Measurements from ENCODE around the gene SP1.
"Not testable (repeated sequence)": the region's sequence is repeated elsewhere in the genome, so short reads cannot be mapped to it uniquely, and the experiment has no call there.

The SP1 gene

DNA sequence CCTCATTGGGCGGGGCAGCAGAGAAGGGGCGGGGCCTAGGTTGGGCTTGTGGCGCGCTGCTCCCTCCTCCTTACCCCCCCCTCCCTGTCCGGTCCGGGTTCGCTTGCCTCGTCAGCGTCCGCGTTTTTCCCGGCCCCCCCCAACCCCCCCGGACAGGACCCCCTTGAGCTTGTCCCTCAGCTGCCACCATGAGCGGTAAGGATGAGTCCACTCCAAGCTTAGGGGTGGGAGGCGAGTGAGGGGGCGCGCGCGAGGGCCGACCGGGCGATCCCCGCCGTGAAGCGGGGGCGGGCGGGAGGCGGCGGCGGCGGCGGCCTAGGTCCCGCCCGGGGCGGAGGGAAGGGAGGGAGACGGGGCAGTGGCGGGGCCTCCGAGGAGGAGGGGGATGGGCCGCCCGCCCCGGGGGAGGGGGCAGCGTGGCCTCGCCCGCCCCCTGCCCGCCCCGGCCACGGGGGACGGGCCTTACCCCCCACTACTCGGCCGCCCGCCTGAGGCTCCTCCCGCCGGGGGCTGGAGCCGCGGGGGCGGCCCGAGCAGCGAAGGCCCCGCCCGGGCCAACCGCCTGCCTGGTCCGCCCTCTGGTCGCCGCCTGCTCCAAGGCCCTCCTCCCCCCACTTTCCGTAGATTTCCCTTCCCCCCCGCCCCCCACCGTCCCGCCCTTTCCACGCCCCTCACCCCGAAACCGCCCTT is at the start of gene SP1:
TSS of gene SP1 (plus strand) at position 73 of the 690 bp plus-strand sequence. CDS start at position 189, 116 bp downstream.
- DNase-seq, result peak; percentile 79 to 85

DNA sequence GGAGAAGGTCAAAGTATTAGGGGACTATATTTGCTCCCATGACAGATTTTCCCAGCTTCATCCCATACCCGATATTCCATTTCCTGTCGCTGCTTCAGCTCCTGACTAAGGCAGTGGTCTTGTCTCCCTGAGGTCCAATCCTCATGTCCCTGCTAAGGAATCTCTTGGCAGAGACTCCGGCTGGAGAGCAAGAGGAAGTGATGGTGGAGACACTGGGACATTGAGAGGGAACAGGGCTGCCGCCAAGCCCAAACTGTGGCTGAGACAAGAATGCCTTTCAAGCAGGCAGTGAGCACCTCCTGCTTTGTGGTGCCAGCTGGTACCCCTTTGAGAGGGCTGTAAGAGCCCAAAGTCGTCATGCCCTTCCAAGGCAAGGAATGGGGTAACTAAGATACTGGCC is 49.3 kb upstream of the SP1 start:
- no peak for DNase-seq

GRCh38 chr12:53332339-53332738 is 47.6 kb upstream of the SP1 start:
- not testable (repeated sequence) for DNase-seq

GRCh38 chr12:53332744-53333143 is 47.2 kb upstream of the SP1 start:
- DNase-seq, result no peak

DNA sequence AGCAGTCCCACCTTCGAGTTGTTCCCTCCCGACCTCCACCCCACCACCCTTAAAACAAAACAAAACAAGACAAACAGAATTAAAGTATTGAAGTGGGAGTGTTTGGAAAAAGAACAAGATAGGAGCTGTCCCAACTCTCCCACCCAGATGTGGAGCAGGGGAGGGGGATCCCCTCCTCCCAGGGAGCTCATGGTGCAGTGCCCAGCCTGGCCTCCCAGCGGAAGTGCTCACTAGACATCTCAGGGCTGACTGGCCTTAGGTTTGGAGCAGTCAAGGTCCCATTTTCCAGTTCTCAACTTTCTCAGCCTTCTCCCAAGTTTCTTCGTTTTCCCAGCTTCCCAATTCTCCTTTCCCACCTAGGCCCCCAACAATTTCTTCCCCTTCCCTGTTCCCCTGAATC is 46.7 kb upstream of the SP1 start:
- DNase-seq, result no peak

DNA sequence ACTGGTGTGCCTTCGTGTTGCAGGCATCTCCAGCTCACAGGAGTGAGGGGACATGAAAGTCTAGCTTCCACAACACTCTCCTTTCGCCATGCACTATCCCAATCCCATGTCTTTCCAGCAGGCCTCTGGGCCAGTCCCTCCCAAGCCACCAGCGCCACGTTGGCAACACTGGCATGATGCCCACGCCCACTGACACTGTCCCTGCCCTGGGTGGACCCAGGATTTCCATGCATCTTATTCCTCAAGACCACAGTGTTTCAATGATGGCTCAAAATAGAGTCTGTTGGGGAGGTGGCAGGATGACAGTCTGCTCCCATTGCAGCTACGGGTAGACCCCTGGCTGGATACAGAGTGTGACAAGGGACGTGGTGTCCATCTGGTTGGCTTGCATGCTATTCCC is 46.1 kb upstream of the SP1 start:
- no peak for DNase-seq

DNA sequence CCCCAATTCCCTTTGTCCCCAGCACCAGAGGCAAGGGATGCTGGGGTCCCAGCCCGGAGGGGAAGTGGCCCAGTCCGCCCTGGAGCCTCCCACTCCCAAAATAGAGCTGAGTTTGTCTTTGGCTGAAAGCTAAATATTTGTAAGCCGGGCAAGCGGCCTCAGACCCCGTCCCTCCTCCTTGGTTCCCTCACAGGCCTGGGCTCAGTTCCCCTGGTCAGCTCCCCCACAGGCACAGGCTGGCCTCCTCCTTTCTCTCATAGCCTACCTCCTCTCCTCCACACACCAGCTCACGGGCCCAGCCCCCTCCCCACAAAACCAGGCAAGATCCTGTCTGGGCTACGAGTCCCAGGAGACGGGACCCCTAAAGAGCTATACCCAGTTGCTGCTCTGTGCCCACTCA is 45.2 kb upstream of the SP1 start:
- no peak for DNase-seq

DNA sequence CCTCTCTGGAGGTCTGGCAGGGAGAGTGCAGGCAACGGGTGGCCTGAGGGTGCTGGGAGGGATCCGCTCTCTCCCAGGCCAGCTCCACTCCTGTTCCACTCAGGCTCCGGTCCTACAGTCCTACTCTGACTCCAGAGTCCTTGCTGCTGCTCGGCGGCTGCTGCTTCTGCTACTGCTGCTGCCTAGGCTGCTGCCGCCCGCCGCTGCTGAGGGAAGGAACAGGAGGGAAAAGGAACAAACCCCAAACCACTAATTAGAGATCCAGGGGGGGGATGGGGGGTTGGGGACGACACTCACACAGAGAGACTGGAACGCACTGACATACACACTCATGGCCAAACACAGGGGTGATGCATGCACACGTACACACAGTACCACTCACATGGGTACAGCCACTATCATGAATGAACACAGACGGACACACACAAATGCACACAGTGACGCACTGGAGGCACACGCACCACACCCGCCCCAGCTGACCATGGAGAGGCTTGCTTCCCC is 43.7 kb upstream of the SP1 start, which contains the start of gene SP7:
TSS of gene SP7 (minus strand) at position 174 of the 501 bp plus-strand sequence. CDS start 708 bp downstream, outside the sequence.
- DNase-seq, result peak; percentile 19 to 55

- DNase-seq, result no peak
Observed at GRCh38 chr12:53338017-53338416, 42.0 kb upstream of the SP1 start.

DNA sequence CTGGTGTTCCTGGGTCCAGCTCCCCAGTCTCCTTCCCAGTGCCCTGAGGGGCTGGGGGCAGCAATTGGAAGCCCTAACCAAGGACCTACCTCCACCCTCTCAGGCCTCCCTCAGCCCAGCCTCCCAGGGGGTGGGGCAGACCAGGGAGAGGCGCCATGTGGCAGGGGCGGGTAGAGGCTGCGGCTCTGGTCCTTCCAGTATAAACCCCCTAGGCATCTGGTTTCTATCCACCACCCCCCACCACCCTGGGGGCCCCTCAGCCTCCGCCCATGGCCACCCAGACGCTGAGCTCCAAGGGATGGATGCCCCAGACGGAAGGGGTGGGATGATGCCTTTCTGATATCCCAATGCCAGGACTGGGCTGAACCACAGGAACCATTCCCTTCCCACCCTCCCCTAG is 41.1 kb upstream of the SP1 start:
- no peak for DNase-seq

DNA sequence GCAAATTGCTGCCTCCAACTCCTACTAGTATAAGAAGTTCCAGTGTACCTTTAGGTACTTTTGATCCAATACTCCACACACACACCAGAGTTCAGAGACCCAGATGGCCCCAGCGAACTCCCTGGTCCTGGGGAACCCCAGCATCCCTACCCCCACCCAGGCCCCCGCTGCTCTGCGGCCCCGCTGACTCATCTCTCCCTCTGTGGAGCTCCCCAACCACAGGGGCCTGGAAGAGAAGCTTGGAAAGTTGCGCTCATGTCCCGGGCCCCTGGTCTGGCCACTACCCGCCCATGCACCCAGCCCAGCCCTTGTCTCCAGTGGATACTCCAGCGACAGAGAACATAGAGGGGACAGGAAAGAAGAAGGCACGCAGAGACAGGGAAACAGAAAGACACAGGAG is 39.6 kb upstream of the SP1 start:
- DNase-seq, result no peak

DNA sequence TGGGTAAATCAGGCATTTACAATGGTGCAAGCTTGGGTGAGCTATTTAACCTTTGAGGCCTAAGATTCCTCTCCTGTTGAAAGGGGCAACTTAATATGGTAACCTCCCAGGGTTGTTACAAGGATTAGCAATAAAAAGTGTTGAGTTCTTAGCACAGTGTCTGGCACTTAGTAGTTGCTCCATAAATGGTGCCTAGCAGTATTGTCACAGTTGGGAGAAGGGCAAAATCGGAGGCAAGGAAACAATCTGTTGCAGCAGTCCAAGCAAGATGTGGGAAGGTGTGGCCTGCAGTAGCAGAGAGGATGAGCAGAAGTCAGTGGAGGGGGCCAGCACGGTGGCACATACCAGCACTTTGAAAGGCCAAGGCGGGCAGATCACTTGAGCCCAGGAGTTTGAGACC is 36.5 kb upstream of the SP1 start:
- no peak for DNase-seq

GRCh38 chr12:53343969-53344368 is 36.0 kb upstream of the SP1 start:
- no peak for DNase-seq

DNA sequence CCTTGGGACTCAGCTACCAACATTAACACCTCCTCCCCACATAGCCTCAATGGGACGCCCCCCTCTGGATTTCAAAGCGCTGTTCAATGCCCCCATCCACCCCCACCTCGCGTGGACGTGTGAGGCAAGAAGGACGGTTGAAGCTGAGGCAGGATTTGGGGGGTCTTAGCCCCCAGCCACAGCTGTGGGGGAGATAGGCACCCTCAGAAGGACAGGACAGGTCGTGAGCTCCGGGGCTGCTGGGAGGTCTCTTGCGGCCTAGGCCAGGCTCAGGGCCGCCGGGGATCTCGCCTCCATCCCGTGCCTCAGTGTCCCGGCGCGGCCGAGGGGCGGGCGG is 35.5 kb upstream of the SP1 start:
- no peak for DNase-seq

DNA sequence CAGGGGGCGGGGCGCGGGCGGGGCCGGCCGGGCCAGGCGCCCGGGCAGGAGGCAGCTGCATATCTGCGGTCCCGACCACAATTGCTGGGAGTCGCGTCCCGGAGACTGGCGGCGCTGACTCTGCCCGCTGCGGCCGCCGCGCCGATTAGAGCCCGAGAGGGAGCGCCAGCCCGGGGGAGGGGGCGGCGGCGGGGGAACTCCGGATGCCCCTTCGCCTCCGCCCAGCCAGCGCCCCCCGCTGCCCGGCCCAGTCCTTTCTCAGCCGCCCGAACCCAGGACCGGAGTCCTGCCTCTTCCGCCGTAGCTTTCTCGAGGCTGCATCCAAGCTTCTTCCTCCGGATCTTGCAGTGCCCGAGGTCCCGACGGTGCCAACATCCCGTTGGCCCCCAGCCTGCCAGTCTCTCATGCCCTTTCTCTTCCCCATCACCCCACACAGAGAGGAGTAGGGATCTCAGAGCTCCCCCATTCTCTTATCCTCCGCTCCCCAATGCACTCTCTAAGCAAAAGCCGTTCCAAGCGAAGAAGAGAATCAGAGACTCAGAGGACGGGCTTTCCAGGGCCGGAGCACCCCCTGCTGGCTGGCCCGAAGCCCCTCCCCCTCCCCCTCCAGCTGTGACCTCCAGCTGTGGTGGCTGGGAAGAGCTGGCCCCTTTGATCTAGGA is 35.0 kb upstream of the SP1 start:
- peak; percentile 68 to 81 for DNase-seq

DNA sequence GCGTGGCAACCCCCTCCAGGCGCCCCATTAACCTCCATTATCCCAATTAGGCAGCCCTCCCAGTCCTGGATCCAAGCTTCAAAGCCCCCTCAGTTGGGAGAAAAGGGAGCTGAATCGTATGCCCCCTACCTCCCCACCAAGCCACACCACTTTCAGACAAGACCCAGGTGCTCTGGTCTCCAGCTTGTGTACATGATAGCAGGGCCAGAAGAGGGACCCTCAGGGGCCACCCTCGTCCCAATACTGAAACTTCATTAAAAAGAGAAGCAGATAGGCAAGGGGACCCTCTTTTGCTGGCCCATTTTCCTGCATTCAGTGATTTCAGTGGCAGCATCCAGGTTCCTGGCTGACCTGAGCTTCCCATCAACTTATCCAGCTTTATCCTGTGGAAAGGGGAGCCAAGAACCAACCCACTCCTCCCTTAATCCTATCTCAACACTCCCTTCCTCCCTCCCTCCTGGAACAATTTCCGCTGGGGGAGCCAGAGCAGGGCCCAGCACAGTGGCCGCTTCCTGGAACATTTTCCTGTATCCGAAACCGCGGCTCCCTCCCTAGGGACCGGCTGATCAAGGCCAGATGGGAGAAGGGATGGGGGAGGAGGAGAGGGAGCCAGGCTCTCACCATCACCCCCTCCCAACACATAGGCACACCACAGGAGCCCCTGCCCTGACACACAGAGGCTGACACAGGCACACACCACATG is 34.3 kb upstream of the SP1 start:
- no peak for DNase-seq

- no peak for DNase-seq
Observed at GRCh38 chr12:53346491-53346890, 33.5 kb upstream of the SP1 start.

- DNase-seq, result no peak
Observed at GRCh38 chr12:53347905-53348304, 32.1 kb upstream of the SP1 start.

- peak; percentile 22 to 84 for DNase-seq
Observed at GRCh38 chr12:53352331-53353256, 27.4 kb upstream of the SP1 start.

DNA sequence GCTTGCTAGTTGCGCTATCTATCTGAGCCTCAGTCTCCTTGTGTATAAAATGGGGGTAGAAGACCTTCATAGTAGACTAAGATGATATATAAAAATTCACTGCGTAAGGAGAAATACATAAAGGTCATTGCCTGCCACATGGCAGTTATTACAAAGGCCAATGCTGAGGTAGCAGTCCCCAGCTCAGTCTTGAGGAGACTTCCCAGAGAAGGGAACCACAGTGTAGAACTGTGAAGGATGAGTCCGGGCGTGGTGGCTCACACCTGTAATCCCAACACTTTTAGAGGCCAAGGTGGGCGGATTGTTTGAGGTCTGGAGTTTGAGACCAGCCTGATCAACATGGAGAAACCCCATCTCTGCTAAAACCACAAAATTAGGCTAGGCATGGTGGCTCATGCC is 26.7 kb upstream of the SP1 start:
- DNase-seq, result no peak

DNA sequence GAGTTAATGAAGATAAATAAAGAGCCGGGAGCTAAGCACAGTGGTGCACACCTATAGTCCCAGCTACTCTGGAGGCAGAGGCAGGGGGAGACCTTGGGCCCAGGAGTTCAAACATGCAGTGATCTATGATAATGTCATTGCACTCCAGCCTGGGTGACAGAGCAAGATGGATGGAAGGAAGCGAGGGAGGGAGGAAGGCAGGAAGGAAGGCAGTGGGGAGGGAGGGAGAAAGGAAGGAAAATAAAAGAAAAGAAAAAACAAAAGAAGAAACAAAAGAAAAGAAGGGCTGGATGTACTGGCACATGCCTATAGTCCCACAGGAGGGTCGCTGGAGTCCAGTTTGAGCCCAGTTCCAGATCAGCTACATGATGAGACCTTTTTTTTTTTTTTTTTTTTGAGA is 24.9 kb upstream of the SP1 start:
- DNase-seq, result no peak

GRCh38 chr12:53358836-53359419 is 21.0 kb upstream of the SP1 start:
- no peak for DNase-seq

Measured in bone marrow (tissue), 2 donors.